CD4-positive, alpha-beta T cell treated with Interleukin-1 beta for 1 hour (primary cell): ENCODE data around the gene RAB40B.
"Not testable (repeated sequence)": the region's sequence is repeated elsewhere in the genome, so short reads cannot be mapped to it uniquely, and the experiment has no call there.

ENCODE experiments used
- DNase-seq, 2 donors: peaks; one replicate each; pipeline ENCODE4 v3.0.0-alpha.2; 2020 to 2022

Gene RAB40B

GRCh38 chr17:82698065-82698973 lies at the start of gene RAB40B:
RAB40B (minus strand) TSS chr17:82698698; CDS start chr17:82698596, 102 bp downstream.
- DNase-seq, result peak; percentile 99

- DNase-seq, result no peak
Observed at GRCh38 chr17:82745524-82745923, 47.0 kb upstream of the RAB40B start.

GRCh38 chr17:82744736-82745135 lies 46.2 kb upstream of the RAB40B start:
- not testable (repeated sequence) for DNase-seq

- DNase-seq, result no peak
Observed at GRCh38 chr17:82743344-82744219, 45.1 kb upstream of the RAB40B start.

GRCh38 chr17:82740906-82741759 lies 42.6 kb upstream of the RAB40B start:
- no peak for DNase-seq

- no peak for DNase-seq
Observed at GRCh38 chr17:82737967-82738877, 39.7 kb upstream of the RAB40B start.

GRCh38 chr17:82736511-82737185 lies 38.1 kb upstream of the RAB40B start:
- no peak for DNase-seq

GRCh38 chr17:82734987-82735866 lies 36.7 kb upstream of the RAB40B start, which contains the start of gene FN3K:
FN3K (plus strand) TSS chr17:82735615; CDS start chr17:82735637, 22 bp downstream.
- peak in 1 of 2 donors; percentile 46 for DNase-seq

- DNase-seq, result no peak
Observed at GRCh38 chr17:82732118-82732743, 33.7 kb upstream of the RAB40B start.

GRCh38 chr17:82729479-82730260 lies 31.2 kb upstream of the RAB40B start:
- no peak for DNase-seq

GRCh38 chr17:82726427-82726826 lies 27.9 kb upstream of the RAB40B start:
- DNase-seq, result no peak

GRCh38 chr17:82723169-82723807 lies 24.8 kb upstream of the RAB40B start:
- no peak for DNase-seq

- no peak for DNase-seq
Observed at GRCh38 chr17:82722341-82723013, 24.0 kb upstream of the RAB40B start.

- DNase-seq, result no peak
Observed at GRCh38 chr17:82720204-82720603, 21.7 kb upstream of the RAB40B start.

- DNase-seq, result no peak
Observed at GRCh38 chr17:82718986-82719685, 20.6 kb upstream of the RAB40B start.

GRCh38 chr17:82716203-82717010 lies 17.9 kb upstream of the RAB40B start, which contains the start of gene FN3KRP:
FN3KRP (plus strand) TSS chr17:82716706; CDS start chr17:82716756, 50 bp downstream.
- peak; percentile 95 for DNase-seq
